ENCODE results near the gene FDX2.

The FDX2 gene

GRCh38 chr19:10306327-10306726 lies 9.5 kb downstream of the FDX2 start:
- no peak for DNase-seq (ENCODE audit: extremely low read depth in 1 of 2, low read depth in 1 of 2)

- no peak for DNase-seq (ENCODE audit: extremely low read depth in 1 of 2, low read depth in 1 of 2)
Measured at GRCh38 chr19:10305139-10305806, 10.5 kb downstream of the FDX2 start.

- DNase-seq (ENCODE audit: extremely low read depth in 1 of 2, low read depth in 1 of 2) = no peak
Measured at GRCh38 chr19:10299545-10300458, 16.0 kb downstream of the FDX2 start.

- DNase-seq (ENCODE audit: extremely low read depth in 1 of 2, low read depth in 1 of 2) = no peak
Measured at GRCh38 chr19:10295847-10296591, 19.8 kb downstream of the FDX2 start.

- no peak for DNase-seq (ENCODE audit: extremely low read depth in 1 of 2, low read depth in 1 of 2)
Measured at GRCh38 chr19:10295305-10295846, 20.4 kb downstream of the FDX2 start.

- no peak for DNase-seq (ENCODE audit: extremely low read depth in 1 of 2, low read depth in 1 of 2)
Measured at GRCh38 chr19:10294368-10294697, 21.5 kb downstream of the FDX2 start.

- no peak for DNase-seq (ENCODE audit: extremely low read depth in 1 of 2, low read depth in 1 of 2)
Measured at GRCh38 chr19:10293637-10294367, 22.0 kb downstream of the FDX2 start.

- DNase-seq (ENCODE audit: extremely low read depth in 1 of 2, low read depth in 1 of 2) = no peak
Measured at GRCh38 chr19:10292789-10293636, 22.8 kb downstream of the FDX2 start.

GRCh38 chr19:10292206-10292788 lies 23.5 kb downstream of the FDX2 start:
- DNase-seq (ENCODE audit: extremely low read depth in 1 of 2, low read depth in 1 of 2) = peak in 1 of 2 donors; percentile 80

GRCh38 chr19:10291554-10292205 lies 24.1 kb downstream of the FDX2 start:
- no peak for DNase-seq (ENCODE audit: extremely low read depth in 1 of 2, low read depth in 1 of 2)

GRCh38 chr19:10290876-10291553 lies 24.8 kb downstream of the FDX2 start:
- peak in 1 of 2 donors; percentile 51 for DNase-seq (ENCODE audit: extremely low read depth in 1 of 2, low read depth in 1 of 2)

GRCh38 chr19:10290357-10290875 lies 25.4 kb downstream of the FDX2 start:
- no peak for DNase-seq (ENCODE audit: extremely low read depth in 1 of 2, low read depth in 1 of 2)

- no peak for DNase-seq (ENCODE audit: extremely low read depth in 1 of 2, low read depth in 1 of 2)
Measured at GRCh38 chr19:10289836-10290356, 25.9 kb downstream of the FDX2 start, which contains the start of gene ICAM5. TSS of gene ICAM5 (plus strand) at chr19:10289952. CDS start at chr19:10290044, 92 bp downstream.

GRCh38 chr19:10289167-10289835 lies 26.5 kb downstream of the FDX2 start:
- peak in 1 of 2 donors; percentile 59 for DNase-seq (ENCODE audit: extremely low read depth in 1 of 2, low read depth in 1 of 2)

GRCh38 chr19:10288662-10289166 lies 27.1 kb downstream of the FDX2 start:
- peak in 1 of 2 donors; percentile 47 for DNase-seq (ENCODE audit: extremely low read depth in 1 of 2, low read depth in 1 of 2)

- DNase-seq (ENCODE audit: extremely low read depth in 1 of 2, low read depth in 1 of 2) = no peak
Measured at GRCh38 chr19:10286803-10287737, 28.7 kb downstream of the FDX2 start, which contains the start of gene ICAM4. TSS of gene ICAM4 (plus strand) at chr19:10286955. CDS start at chr19:10287013, 58 bp downstream.
